ENCODE measurements around the gene NOC2L. TPM values are rescaled to one million over a fixed set of nuclear protein-coding genes. Genes with fewer than 3 reads are reported as not detected.

NOC2L gene
- total RNA-seq, 4 donors from 2014 or later, result 31.9 to 39.8 (median 34.6) TPM

DNA sequence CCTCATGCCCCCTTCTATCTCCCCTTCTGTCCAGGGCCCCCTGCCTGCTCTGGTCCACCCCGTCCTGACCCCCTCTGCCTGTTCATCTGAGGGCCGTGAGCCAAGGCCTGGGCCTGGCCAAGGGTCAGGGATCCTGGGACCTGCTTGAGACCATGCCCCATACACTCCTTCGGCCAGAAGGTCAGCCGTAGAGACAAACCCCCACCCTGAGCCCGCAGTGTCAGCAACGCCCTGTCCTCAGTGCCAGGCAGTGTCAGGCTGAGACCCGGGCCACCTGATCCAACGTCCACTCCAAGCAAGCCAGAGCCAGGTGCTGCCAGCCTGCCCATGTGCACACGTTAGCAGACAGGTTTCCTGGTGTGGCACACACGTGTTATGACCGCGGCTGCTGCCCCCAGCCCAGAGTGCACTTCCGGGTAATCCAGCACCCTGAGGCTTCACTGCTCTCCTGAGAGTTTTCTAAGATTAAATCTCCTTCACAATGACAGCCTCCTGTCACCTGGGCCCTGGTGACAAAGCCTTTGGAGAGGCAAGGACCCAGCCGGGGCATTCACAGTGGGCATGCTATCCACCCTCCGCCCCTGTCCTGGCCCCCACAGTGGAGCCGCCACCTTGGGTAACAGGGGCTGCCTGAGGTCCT, 45.4 kb downstream of the NOC2L start:
- TF ChIP-seq POLR2A (IDR thresholded peaks at IDR 0.05), result no peak
- TF ChIP-seq, protein P1, sequence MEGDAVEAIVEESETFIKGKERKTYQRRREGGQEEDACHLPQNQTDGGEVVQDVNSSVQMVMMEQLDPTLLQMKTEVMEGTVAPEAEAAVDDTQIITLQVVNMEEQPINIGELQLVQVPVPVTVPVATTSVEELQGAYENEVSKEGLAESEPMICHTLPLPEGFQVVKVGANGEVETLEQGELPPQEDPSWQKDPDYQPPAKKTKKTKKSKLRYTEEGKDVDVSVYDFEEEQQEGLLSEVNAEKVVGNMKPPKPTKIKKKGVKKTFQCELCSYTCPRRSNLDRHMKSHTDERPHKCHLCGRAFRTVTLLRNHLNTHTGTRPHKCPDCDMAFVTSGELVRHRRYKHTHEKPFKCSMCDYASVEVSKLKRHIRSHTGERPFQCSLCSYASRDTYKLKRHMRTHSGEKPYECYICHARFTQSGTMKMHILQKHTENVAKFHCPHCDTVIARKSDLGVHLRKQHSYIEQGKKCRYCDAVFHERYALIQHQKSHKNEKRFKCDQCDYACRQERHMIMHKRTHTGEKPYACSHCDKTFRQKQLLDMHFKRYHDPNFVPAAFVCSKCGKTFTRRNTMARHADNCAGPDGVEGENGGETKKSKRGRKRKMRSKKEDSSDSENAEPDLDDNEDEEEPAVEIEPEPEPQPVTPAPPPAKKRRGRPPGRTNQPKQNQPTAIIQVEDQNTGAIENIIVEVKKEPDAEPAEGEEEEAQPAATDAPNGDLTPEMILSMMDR (IDR thresholded peaks at IDR 0.05), result no peak
- no peaks in the 10 kb centered on the region for H3K9me3 ChIP-seq
- no peaks in the 10 kb centered on the region for H3K36me3 ChIP-seq
- DNase-seq, result peak in 1 of 2 donors; percentile 0
- intact Hi-C loops (cut with DNase I), result no loop called here
- 55 to 63% methylated on average over 9 to 15 of the region's 16 CpGs for WGBS, 2 donors
- H3K27me3 ChIP-seq, result no peaks in the 10 kb centered on the region
- H3K4me1 ChIP-seq, result peaks cover 0 to 10% of the 10 kb centered on the region in 2 donors
- H3K4me3 ChIP-seq (replicated peaks in 1 of 3), result no peak overlapping the region
- no peak overlapping the region for H3K27ac ChIP-seq

DNA sequence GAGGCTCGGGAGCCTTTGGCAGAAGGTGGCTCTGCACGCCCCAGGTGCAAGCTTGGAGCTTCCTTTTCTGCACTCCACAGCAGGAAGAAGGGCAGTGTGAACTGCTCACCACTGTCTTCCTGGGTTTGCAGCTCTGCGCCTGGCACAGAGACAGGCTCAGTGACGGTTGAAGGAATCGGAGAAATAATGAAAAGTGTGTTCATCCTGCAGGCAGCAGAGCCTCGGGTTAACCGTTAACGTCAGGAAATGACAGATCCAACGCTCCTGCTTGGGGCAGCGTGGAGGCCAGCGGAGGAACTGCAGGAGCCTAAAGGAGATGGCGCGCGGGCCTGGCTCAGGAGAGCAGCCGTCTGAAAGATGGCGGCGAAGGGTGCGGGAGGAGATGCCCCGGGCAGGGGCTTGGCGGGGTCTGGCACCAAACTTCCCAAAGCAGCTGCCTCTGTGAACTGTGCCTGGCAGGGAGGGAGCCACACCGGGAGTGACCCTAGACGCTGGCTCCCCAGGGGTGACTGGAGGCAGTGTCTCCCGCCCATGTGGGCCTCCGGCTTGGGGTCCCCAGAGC, 46.2 kb downstream of the NOC2L start:
- DNase-seq, result peak in 1 of 2 donors; percentile 0
- 55 to 70% methylated on average over 15 to 23 of the region's 24 CpGs for WGBS, 2 donors
- Histone ChIP-seq H3K27ac (no peak overlapping the region), H3K9me3 (no peaks in the 10 kb centered on the region), H3K4me3 (replicated peaks in 1 of 3) (no peak overlapping the region), H3K4me1 (peaks cover 0 to 10% of the 10 kb centered on the region in 2 donors), H3K36me3 (no peaks in the 10 kb centered on the region), H3K27me3 (no peaks in the 10 kb centered on the region)
- no peak for TF ChIP-seq POLR2A (IDR thresholded peaks at IDR 0.05)
- TF ChIP-seq, protein P1 (IDR thresholded peaks at IDR 0.05), result no peak
- intact Hi-C loops (cut with DNase I), result no loop called here

DNA sequence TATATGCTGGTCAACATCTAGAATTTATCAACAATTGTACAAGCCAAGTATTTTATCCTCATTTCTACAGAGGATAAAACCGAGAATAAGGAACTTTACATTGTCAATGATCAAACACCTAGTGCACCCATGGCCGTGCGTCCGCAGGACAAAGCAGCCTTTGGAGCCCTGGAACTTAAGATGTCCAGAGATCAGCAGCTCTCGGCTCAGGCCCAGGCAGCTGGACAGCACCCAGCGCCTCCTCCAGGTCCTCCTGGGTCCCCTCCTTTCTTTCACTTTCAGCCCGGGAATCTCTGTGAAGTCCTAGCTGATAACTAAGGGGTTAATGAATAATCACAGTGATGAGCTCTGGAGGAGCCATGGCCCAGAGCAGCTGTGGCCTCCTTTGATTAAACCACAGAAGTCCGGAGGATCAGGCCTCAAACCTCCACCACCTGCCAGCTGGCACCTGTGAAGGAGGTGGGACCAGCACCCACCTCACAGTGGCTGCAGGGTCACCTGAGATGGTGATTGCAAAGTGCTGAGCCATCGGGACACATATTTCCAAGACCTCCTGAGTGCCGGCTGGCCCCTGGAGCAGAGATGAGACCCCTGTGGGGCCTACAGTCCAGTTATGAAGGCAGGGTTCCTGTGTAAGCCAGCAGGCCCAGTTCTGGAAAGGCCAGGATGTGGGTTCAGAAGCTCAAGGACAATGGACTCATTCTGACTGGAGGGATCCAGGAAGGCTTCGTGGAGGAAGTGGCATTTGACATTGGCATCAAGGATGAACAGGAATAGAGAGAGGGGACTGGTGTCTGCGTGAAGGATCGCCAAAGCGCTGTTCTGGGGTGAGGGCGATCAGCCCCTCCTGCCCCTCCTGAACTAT, 46.9 kb downstream of the NOC2L start:
- TF ChIP-seq, protein P1 (IDR thresholded peaks at IDR 0.05), result no peak
- no peak for TF ChIP-seq POLR2A (IDR thresholded peaks at IDR 0.05)
- Histone ChIP-seq H3K9me3 (no peaks in the 10 kb centered on the region), H3K27ac (no peak overlapping the region), H3K4me1 (peaks cover 0 to 11% of the 10 kb centered on the region in 2 donors), H3K4me3 (replicated peaks in 1 of 3) (no peak overlapping the region), H3K27me3 (no peaks in the 10 kb centered on the region), H3K36me3 (no peaks in the 10 kb centered on the region)
- no peak for DNase-seq
- intact Hi-C loops (cut with DNase I), result no loop called here
- WGBS, 2 donors, result 67 to 82% methylated on average over 13 to 15 of the region's 15 CpGs

DNA sequence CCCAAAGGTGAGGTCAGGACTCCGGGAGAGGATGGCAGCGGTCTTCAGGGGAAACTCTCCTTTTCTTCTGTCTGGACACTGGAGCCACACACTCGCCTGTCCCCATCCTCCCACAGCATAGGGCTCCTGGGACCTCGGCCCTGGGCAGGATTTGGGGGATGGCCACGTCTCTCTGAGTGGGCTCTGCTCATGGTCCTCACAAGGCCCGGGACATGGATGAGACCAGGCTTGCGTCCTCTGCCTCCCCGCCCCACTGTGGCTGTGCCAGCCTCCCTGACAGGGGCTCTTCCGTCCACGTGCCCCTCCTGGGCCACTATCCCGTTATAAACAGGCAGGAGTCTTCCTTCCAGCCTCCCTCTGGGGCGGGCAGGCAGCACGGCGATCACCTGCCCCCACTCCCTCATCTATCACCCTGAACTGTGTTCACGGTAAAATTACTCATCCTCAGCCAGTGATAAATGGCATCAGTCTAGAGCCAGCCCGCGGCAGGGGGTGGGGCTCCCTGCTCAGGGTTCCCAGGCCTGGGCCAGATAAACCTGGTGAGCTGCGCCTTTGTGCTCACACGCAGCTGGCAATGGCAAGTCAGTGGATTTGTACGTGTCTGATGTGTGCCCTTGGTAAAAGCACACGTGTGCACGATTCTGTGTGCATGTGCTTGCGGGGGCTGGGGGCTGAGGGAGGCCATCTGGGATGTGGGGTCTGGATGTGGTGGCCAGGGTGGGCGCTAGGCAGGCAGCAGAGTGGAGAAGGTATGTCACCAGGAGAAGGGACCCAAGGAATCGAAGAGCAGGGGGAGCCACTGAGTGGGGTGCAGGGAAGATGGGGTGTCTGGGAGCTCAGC, 48.0 kb downstream of the NOC2L start:
- no peaks in the 10 kb centered on the region for H3K27me3 ChIP-seq
- no peak overlapping the region for H3K27ac ChIP-seq
- no peaks in the 10 kb centered on the region for H3K36me3 ChIP-seq
- intact Hi-C loops (cut with DNase I), result no loop called here
- TF ChIP-seq, protein P1 (IDR thresholded peaks at IDR 0.05), result no peak
- TF ChIP-seq POLR2A (IDR thresholded peaks at IDR 0.05), result no peak
- H3K9me3 ChIP-seq, result no peaks in the 10 kb centered on the region
- 73 to 81% methylated on average over 21 to 25 of the region's 25 CpGs for WGBS, 2 donors
- H3K4me1 ChIP-seq, result peaks cover 0 to 21% of the 10 kb centered on the region in 2 donors
- DNase-seq, result peak; percentile 0
- H3K4me3 ChIP-seq (replicated peaks in 1 of 3), result no peak overlapping the region

Measured in thyroid gland (tissue), 4 donors.